Esophagus muscularis mucosa (tissue), 4 donors: ENCODE measurements around the gene KRTAP4-2.

Experiments
- CTCF ChIP-seq, 3 experiments: fragments of 200-600 bp in 2 of 3; fragments of 450-650 bp in 1 of 3; sonication (generic) in 2 of 3; IDR thresholded peaks; one replicate each; pipeline ENCODE4 v1.5.1; 2017 to 2019; ENCODE audit warnings: antibody characterized with exemption in 3 of 3, mild to moderate bottlenecking in 2 of 3, moderate library complexity in 1 of 3
- EP300 ChIP-seq: sonication (generic); formaldehyde crosslinking; IDR thresholded peaks from one replicate; pipeline ENCODE4 v1.6.1; 2017; ENCODE audit warnings: antibody characterized with exemption
- POLR2A ChIP-seq: fragments of 450-650 bp; IDR thresholded peaks from one replicate; pipeline ENCODE4 v1.6.1; 2017; ENCODE audit warnings: antibody characterized with exemption, moderate library complexity, mild to moderate bottlenecking, low read depth
- POLR2AphosphoS5 ChIP-seq, 2 donors: sonication (generic); formaldehyde crosslinking; IDR thresholded peaks; one replicate each; pipeline ENCODE4 v1.6.1; 2017; ENCODE audit warnings: antibody characterized with exemption in 2 of 2

DNA sequence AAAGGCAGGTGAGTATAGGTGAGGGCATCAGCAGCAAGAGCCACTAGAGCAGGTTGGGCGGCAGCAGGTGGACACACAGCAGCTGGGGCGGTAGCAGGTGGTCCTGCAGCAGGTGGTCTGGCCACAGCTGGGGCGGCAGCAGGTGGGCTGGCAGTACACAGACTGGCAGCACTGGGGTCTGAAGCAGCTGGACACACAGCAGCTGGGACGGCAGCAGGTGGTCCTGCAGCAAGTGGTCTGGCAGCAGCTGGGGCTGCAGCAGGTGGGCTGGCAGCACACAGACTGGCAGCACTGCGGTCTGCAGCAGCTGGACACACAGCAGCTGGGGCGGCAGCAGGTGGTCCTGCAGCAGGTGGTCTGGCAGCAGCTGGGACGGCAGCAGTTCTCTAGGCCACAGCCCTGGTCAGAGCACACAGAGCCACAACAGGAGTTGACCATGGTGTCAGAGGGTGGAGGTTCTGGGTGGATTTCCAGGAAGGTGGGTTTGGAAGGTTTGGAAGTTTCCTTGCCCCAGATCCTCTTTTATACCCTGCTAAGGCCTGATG lies at the start of gene KRTAP4-2:
- TF ChIP-seq CTCF (IDR thresholded peaks at IDR 0.05) (no peak), POLR2A (no peak), EP300 (no peak), POLR2AphosphoS5 (IDR thresholded peaks at IDR 0.05) (no peak)
